Activated CD8-positive, alpha-beta memory T cell treated with anti-CD3 and anti-CD28 coated beads for 1 hour (primary cell): ENCODE results near the gene ADGRE1.
A peak's percentile ranks its signal among the peaks of the same experiment; 100 is the strongest.
"Not testable (repeated sequence)": the region's sequence is repeated elsewhere in the genome, so short reads cannot be mapped to it uniquely, and the experiment has no call there.

Source experiments
- DNase-seq, 2 donors: peaks; one replicate each; pipeline ENCODE4 v3.0.0-alpha.2; 2020; ENCODE audit warnings: low read depth in 1 of 2; ENCODE audit errors: extremely low read depth in 1 of 2

ADGRE1 gene, protein sequence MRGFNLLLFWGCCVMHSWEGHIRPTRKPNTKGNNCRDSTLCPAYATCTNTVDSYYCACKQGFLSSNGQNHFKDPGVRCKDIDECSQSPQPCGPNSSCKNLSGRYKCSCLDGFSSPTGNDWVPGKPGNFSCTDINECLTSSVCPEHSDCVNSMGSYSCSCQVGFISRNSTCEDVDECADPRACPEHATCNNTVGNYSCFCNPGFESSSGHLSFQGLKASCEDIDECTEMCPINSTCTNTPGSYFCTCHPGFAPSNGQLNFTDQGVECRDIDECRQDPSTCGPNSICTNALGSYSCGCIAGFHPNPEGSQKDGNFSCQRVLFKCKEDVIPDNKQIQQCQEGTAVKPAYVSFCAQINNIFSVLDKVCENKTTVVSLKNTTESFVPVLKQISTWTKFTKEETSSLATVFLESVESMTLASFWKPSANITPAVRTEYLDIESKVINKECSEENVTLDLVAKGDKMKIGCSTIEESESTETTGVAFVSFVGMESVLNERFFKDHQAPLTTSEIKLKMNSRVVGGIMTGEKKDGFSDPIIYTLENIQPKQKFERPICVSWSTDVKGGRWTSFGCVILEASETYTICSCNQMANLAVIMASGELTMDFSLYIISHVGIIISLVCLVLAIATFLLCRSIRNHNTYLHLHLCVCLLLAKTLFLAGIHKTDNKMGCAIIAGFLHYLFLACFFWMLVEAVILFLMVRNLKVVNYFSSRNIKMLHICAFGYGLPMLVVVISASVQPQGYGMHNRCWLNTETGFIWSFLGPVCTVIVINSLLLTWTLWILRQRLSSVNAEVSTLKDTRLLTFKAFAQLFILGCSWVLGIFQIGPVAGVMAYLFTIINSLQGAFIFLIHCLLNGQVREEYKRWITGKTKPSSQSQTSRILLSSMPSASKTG

DNA sequence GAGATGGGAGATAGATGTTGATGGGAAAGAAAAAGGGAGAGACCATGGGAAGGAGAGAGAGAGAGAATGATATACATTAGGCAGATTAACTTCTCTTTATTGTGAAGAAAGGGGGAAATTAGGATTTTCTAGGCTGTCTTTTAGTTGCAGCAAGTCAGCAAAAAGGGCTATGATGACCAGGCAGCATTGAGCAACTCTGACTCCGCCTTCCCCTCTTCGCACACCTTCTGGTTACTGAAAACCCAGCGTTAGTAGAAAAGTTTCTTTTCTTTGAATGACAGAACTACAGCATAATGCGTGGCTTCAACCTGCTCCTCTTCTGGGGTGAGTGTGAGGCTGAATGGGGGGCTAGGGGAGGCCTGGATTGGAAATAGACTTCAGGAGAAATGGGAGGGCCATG, at the start of gene ADGRE1:
TSS of gene ADGRE1 (plus strand) at position 264 of the 400 bp plus-strand sequence. CDS start at position 294, 30 bp downstream.
- no peak for DNase-seq

GRCh38 chr19:6838062-6838655, 49.2 kb upstream of the ADGRE1 start:
- DNase-seq = no peak

DNA sequence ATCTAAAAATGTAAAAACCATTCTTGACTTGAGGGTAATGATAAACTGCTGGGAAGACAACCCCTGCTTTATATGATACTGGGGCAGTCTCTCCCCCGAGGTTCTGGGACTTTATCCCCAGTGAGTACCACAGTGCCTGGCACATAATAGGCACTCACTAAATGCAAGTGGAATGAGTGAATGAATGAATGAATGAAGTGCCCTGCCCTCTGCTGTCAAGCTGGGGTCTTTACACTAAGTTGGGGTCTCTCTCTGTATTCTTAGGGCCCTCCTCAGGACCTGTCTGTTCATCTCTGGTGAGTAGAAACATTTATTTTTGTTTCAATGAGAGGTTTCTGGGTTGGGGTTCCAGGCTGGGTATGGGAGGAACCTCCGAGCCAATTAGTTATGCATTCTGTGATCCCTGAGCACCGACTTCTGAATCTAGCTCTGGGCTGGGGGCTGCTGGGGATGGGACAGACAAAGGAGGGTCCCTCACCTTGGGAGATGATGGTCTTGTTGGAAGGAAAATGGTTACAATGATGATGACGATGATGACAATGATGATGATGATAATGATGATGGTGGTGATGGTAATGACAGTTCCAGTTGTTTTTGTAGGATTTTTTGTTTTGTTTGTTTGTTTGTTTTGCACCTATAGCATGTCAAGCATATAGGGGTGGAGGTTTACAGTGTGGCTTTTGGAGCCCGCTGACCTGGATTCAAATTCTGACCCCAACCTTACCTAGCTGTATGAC, 44.3 kb upstream of the ADGRE1 start:
- no peak for DNase-seq

DNA sequence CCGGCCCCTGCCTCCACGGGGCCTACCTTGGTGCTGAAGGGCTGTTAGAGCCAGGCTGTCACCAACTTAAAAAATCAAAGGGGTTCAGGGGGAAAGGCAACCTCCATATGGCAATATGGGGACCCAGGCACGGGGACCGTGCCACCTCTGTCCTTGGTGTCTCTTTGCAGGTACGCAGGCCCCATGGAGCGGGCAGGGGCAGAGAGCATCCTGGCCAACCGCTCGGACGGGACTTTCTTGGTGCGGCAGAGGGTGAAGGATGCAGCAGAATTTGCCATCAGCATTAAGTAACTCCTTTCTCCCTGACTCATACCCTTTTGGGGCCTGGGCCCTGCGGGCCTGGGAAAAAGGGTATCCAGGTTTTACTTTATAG, 39.6 kb upstream of the ADGRE1 start:
- no peak for DNase-seq

DNA sequence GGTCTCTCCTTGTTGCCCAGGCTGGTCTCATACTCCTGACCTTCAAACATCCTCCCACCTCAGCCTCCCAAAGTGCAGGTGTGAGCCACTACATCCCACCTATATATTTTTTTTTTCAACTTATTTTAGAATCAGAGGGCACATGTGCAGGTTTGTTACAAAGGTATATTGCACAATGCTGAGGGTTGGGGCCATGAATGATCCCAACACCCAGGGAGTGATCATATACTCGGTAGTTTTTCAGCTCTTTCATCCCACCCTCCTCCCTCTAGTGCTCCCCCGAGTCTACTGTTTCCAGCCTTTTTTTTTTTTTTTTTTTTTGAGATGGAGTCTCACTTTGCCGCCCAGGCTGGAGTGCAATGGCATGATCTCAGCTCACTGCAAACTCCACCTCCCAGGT, 38.4 kb upstream of the ADGRE1 start:
- no peak for DNase-seq

- DNase-seq = no peak
Measured at GRCh38 chr19:6849876-6850275, 37.5 kb upstream of the ADGRE1 start.

- DNase-seq = no peak
Measured at GRCh38 chr19:6851359-6851758, 36.0 kb upstream of the ADGRE1 start.

- no peak for DNase-seq
Measured at GRCh38 chr19:6852001-6852400, 35.4 kb upstream of the ADGRE1 start.

GRCh38 chr19:6853868-6854267, 33.5 kb upstream of the ADGRE1 start:
- no peak for DNase-seq

DNA sequence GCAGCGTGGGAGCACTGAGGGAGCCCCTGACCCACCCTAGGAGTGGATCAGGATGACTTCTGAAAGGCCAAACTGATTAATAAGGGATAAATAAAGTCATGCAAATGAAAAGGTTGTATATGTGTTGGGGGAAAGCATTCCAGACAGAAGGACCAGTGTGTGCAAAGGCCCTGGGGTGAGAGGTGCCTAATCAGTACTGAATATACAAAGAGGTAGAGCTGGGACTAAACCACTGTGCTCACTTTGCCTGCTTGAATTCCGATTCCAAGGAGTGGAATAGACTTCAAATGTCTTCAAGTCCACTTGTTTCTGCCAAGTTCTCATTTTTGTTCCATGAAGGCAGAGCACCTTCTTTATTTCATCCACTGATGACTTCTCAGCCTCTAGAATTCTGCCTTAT, 32.6 kb upstream of the ADGRE1 start:
- no peak for DNase-seq

GRCh38 chr19:6856749-6857372, 30.5 kb upstream of the ADGRE1 start:
- DNase-seq = no peak

- DNase-seq = no peak
Measured at GRCh38 chr19:6861683-6862286, 25.6 kb upstream of the ADGRE1 start.

DNA sequence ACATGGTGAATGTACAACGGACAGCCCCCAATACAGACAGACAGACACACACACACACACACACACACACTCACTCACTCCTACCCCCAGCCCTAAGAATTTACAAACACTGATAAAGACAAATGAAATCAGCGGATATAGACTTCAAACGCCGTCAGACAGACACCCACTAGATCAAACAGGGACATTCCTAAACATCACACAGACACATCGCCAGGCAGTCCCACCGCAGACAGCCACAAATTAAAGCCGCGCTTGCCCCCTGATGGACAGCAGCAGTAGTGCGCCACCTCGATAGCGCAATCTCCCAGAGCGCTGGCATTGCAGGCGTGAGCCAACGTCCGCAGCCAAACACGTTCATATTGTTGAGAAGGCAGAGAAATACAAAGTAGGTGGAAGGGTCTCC, 24.7 kb upstream of the ADGRE1 start:
- DNase-seq = peak; percentile 79 to 81

GRCh38 chr19:6864325-6864940, 22.9 kb upstream of the ADGRE1 start:
- no peak for DNase-seq

DNA sequence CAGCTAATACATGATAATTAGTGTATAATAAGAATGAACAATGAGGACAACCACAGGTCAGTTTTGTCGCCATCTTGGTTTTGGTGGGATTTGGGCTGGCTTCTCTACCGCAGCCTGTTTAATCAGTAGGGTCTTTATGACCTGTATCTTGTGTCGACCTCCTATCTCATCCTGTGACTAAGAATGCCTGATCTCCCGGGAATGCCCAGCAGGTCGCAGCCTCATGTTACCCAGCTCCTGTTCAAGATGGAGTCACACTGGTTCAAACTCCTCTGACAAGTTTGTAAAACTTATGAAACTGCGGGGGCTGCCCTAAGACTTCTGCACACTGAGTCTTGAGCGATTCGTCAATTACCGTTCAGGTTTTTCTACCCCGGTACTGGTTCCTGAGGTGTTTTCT, 21.5 kb upstream of the ADGRE1 start:
- DNase-seq = no peak

DNA sequence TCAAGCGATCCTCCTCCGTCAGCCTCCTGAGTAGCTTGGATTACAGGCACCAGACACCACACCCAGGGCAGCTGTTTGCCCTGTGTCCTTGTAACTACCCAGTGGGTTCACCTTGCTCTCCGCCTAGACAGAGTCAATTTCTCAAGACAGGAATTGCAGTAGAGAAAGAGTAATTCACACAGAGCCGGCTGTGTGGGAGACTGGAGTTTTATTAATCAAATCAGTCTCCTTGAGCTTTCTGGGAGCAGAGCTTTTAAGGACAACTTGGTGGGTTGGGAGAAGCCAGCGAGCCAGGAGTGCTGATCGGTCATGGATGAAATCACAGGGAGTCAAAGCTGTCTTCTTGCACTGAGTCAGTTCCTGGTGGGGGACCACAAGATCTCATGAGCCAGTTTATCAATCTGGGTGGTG, 20.6 kb upstream of the ADGRE1 start:
- no peak for DNase-seq

GRCh38 chr19:6868351-6868750, 19.0 kb upstream of the ADGRE1 start:
- no peak for DNase-seq

GRCh38 chr19:6869151-6869882, 18.1 kb upstream of the ADGRE1 start:
- not testable (repeated sequence) for DNase-seq
